ENCODE data around the gene CWC15.

DNA sequence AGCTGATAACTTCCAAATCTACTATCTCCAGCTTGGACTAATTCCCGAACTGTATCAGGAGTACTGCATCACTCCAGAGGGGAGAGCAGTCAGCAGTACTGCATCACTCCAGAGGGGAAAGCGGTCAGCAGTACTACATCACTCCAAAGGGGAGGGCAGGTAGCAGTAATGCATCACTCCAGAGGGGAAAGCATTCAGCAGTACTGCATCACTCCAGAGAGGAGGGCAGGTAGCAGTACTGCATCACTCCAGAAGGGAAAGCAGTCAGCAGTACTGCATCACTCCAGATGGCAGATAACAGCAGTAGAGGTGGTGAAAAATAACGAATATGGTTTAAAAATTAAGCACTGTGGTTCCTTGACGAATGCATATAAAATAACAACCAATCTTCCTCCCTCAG lies 8.4 kb downstream of the CWC15 start:
- TF ChIP-seq, protein P1, sequence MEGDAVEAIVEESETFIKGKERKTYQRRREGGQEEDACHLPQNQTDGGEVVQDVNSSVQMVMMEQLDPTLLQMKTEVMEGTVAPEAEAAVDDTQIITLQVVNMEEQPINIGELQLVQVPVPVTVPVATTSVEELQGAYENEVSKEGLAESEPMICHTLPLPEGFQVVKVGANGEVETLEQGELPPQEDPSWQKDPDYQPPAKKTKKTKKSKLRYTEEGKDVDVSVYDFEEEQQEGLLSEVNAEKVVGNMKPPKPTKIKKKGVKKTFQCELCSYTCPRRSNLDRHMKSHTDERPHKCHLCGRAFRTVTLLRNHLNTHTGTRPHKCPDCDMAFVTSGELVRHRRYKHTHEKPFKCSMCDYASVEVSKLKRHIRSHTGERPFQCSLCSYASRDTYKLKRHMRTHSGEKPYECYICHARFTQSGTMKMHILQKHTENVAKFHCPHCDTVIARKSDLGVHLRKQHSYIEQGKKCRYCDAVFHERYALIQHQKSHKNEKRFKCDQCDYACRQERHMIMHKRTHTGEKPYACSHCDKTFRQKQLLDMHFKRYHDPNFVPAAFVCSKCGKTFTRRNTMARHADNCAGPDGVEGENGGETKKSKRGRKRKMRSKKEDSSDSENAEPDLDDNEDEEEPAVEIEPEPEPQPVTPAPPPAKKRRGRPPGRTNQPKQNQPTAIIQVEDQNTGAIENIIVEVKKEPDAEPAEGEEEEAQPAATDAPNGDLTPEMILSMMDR (IDR thresholded peaks at IDR 0.05): no peak
- TF ChIP-seq EP300 (IDR thresholded peaks at IDR 0.05) (no peak), POLR2A (IDR thresholded peaks at IDR 0.05) (no peak)

All from ovary (tissue), 3 donors.